Type B pancreatic cell (in vitro differentiated cells): ENCODE results near the gene ZC3H7A. TPM values are rescaled to one million over a fixed set of nuclear protein-coding genes. Genes with fewer than 3 reads are reported as not detected.

Experiments used
- DNase-seq: peaks from one replicate; pipeline ENCODE4 v3.0.0; 2021; ENCODE audit warnings: mixed read lengths; ENCODE audit not compliant: unreplicated experiment; ENCODE audit errors: extremely low spot score
- H3K27ac Mint-ChIP-seq: 2 replicates; pipeline ENCODE4 v1.8.0; 2021; ENCODE audit warnings: mild to moderate bottlenecking, mixed read lengths
- H3K27me3 Mint-ChIP-seq: 2 replicates; pipeline ENCODE4 v1.8.0; 2021; ENCODE audit warnings: mixed read lengths
- H3K36me3 Mint-ChIP-seq: 2 replicates; pipeline ENCODE4 v1.8.0; 2021; ENCODE audit warnings: mixed read lengths
- H3K4me1 Mint-ChIP-seq: one replicate; pipeline ENCODE4 v1.8.0; 2021; ENCODE audit warnings: mixed read lengths; ENCODE audit not compliant: unreplicated experiment
- H3K4me3 Mint-ChIP-seq: 2 replicates; pipeline ENCODE4 v1.8.0; 2021; ENCODE audit warnings: mild to moderate bottlenecking, mixed read lengths
- H3K9me3 Mint-ChIP-seq: 2 replicates; pipeline ENCODE4 v1.8.0; 2021; ENCODE audit warnings: mixed read lengths
- CTCF ChIP-seq: fragments of 200-600 bp; sonication (generic); conservative IDR thresholded peaks from 2 replicates; pipeline ENCODE4 v1.5.0; 2021; ENCODE audit warnings: antibody characterized with exemption, mild to moderate bottlenecking
- total RNA-seq: library from RNA; stranded (reverse); gene quantifications from 2 replicates; pipeline ENCODE4 v1.2.1, GENCODE V29; 2021; ENCODE audit warnings: low replicate concordance

The ZC3H7A gene
- total RNA-seq, 1 donor from 2014 or later: 67.5 TPM

DNA sequence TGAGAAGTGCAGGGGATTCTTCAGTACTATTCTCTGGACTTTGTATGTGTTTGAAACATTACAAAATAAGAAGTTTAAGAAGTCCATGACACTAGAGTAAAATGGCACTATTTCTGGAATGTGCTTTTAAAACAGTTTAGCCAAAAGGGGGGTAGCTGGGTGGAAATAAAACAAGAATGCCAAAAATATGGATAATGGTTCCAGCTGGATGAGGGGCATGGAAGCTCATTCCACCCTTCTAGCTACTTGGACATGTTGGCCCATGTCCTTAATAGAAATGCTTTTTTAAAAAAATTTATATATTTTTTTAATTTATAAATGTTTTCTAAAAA lies 13.1 kb downstream of the ZC3H7A start:
- Mint-ChIP-seq H3K4me3 (no peak overlapping the region), H3K9me3 (no peaks in the 10 kb centered on the region), H3K27ac (peak overlapping the region; percentile 81), H3K36me3 (peaks cover 9% of the 10 kb centered on the region), H3K27me3 (no peaks in the 10 kb centered on the region), H3K4me1 (peaks cover 30% of the 10 kb centered on the region)
- no peak for DNase-seq
- no peak for TF ChIP-seq CTCF

DNA sequence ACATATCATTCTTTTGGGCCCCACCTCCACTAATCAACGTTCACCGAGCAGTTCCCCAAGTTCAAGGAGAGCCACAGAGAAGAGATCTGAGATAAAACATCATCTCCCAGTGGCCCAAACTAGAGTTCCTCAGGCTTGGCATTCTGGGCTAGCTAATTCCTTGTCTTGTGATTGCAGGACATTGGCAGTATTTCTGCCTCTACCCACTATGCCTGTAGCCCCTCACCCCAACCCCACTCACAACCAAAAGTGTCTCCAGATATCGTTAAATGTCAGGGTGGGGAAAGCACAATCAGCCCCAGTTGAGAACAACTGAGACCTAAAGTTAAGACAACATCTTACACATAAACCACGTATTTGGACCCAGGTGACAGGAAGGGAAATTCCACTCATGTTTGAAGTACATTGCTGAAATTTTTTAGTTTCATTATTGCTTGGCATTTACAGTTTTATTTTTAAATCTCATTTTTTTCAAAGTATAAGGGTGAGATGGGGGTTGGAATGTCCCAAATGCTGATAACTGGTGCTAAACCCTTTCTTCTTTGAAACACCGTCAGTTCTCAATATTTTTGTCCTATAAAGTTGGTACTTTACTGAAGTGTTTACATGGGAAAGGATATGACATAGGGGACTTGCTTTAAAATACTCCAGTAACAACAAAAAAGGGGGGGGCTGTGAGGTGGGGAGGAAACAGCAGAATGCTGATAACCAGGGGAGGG lies 13.6 kb downstream of the ZC3H7A start:
- DNase-seq: no peak
- Mint-ChIP-seq H3K27me3 (no peaks in the 10 kb centered on the region), H3K4me3 (peak overlapping the region; percentile 35), H3K4me1 (peaks cover 30% of the 10 kb centered on the region), H3K36me3 (peaks cover 9% of the 10 kb centered on the region), H3K27ac (peak overlapping the region; percentile 81), H3K9me3 (no peaks in the 10 kb centered on the region)
- no peak for TF ChIP-seq CTCF

DNA sequence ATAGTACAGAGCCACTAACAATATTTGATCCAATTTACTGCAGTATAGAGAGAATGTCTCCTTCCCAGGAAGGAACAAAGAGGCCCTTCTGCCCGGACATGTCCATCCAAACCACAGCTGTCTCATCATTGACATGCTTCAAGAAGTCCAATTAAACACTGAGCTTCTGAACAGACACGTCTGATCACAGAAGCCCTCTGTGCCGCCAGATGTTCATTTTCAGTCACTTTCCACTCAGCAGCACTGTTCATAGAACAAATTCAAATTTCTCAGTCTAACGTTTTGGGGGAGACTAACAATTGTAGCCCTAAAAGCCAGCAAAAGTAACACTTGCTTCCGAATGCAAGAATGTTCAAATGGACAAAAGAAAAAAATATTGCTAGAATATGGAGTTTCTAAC lies 15.3 kb downstream of the ZC3H7A start:
- H3K9me3 Mint-ChIP-seq: no peaks in the 10 kb centered on the region
- H3K27me3 Mint-ChIP-seq: no peaks in the 10 kb centered on the region
- H3K4me3 Mint-ChIP-seq: no peak overlapping the region
- peaks cover 7% of the 10 kb centered on the region for H3K36me3 Mint-ChIP-seq
- TF ChIP-seq CTCF: no peak
- H3K4me1 Mint-ChIP-seq: peaks cover 21% of the 10 kb centered on the region
- H3K27ac Mint-ChIP-seq: peak overlapping the region; percentile 83
- no peak for DNase-seq

DNA sequence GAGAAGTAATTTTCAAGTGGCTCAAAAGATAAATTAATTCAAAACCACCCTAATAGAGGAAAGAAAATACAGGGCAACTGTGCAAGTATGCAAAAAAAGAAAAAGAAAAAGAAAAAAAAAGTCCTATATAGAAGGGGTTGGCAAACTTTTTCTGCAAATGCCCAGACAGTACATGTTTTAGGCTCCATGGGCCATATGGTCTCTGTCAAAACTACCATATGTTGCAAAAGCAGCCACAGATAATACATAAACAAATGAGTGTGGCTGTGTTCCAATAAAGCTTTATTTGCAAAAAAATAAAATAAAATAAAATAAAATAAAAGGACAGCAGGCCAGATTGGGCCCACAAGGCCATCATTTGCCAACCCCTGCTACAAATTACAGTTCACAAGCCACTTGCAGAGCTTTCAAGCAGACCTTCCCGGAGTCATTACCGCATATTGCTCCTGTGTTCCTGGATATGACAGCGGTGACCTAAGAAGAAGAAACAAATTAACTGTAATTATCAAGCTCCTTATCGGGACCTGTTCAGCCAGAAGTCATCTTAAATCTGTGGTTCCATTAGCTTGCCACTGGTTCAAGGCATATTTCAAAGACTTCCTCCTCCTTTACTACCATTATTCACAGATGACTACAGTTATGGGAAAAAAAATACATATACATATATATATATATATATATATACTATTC lies 15.9 kb downstream of the ZC3H7A start:
- peaks cover 21% of the 10 kb centered on the region for H3K4me1 Mint-ChIP-seq
- H3K36me3 Mint-ChIP-seq: peaks cover 7% of the 10 kb centered on the region
- H3K9me3 Mint-ChIP-seq: no peaks in the 10 kb centered on the region
- H3K27ac Mint-ChIP-seq: peak overlapping the region; percentile 64
- no peak for TF ChIP-seq CTCF
- no peaks in the 10 kb centered on the region for H3K27me3 Mint-ChIP-seq
- no peak overlapping the region for H3K4me3 Mint-ChIP-seq
- no peak for DNase-seq

- TF ChIP-seq CTCF: no peak
- Mint-ChIP-seq H3K36me3 (peaks cover 7% of the 10 kb centered on the region), H3K27ac (no peak overlapping the region), H3K4me1 (peaks cover 21% of the 10 kb centered on the region), H3K4me3 (no peak overlapping the region), H3K27me3 (no peaks in the 10 kb centered on the region), H3K9me3 (no peaks in the 10 kb centered on the region)
- no peak for DNase-seq
These were observed 18.0 kb downstream of the ZC3H7A start for GRCh38 chr16:11779074-11779473.
